ENCODE results near the gene NXPE4.

GRCh38 chr11:114606003-114606801 lies 10.6 kb upstream of the NXPE4 start:
- no peak for TF ChIP-seq CTCF (IDR thresholded peaks at IDR 0.05; ENCODE audit: insufficient read depth, low read length)
- no peak for TF ChIP-seq POLR2AphosphoS5 (IDR thresholded peaks at IDR 0.05; ENCODE audit: low read depth)
- no peak for TF ChIP-seq SPI1 (IDR thresholded peaks at IDR 0.05; ENCODE audit: borderline replicate concordance, low read depth)
- no peak for TF ChIP-seq REST (IDR thresholded peaks at IDR 0.05; ENCODE audit: insufficient replicate concordance, low read depth)

All from HL-60 (cell line).